Measurements from ENCODE around the gene RNF225.
A peak's percentile ranks its signal among the peaks of the same experiment; 100 is the strongest.

RNF225 gene

GRCh38 chr19:58386576-58387337 lies 8.7 kb upstream of the RNF225 start, which contains the start of gene RPS5:
RPS5 (plus strand) TSS chr19:58387269; CDS start chr19:58388138, 869 bp downstream.
- TF ChIP-seq CTCF (IDR thresholded peaks at IDR 0.05; ENCODE audit: insufficient read depth, low read length, poor library complexity, severe bottlenecking) = no peak
- peak within 1 kb of the TSS; percentile 80 for H3K4me3 ChIP-seq (replicated peaks; ENCODE audit: low read depth, low read length)
- peak; percentile 92 for DNase-seq (ENCODE audit: extremely low read depth, insufficient read length)

GRCh38 chr19:58387338-58388174 lies 7.9 kb upstream of the RNF225 start:
- Histone ChIP-seq H3K4me3 (replicated peaks; ENCODE audit: low read depth, low read length) (peak overlapping the region; percentile 80), H3K27me3 (replicated peaks; ENCODE audit: control insufficient read depth, insufficient read depth, low read length) (no peaks in the 10 kb centered on the region), H3K36me3 (ENCODE audit: control insufficient read depth, insufficient read depth, low read length) (peaks cover 13% of the 10 kb centered on the region)
- TF ChIP-seq CTCF (IDR thresholded peaks at IDR 0.05; ENCODE audit: insufficient read depth, low read length, poor library complexity, severe bottlenecking) = peak; percentile 30
- DNase-seq (ENCODE audit: extremely low read depth, insufficient read length) = no peak

More at GRCh38 chr19:58386576-58387337, 8.7 kb upstream of the RNF225 start, which contains the start of gene RPS5:
- Histone ChIP-seq H3K36me3 (ENCODE audit: control insufficient read depth, insufficient read depth, low read length) (peaks cover 9% of the 10 kb centered on the region), H3K27me3 (replicated peaks; ENCODE audit: control insufficient read depth, insufficient read depth, low read length) (no peaks in the 10 kb centered on the region)

GRCh38 chr19:58388175-58388526 lies 7.3 kb upstream of the RNF225 start:
- DNase-seq (ENCODE audit: extremely low read depth, insufficient read length) = no peak
- H3K27me3 ChIP-seq (replicated peaks; ENCODE audit: control insufficient read depth, insufficient read depth, low read length) = no peaks in the 10 kb centered on the region
- TF ChIP-seq CTCF (IDR thresholded peaks at IDR 0.05; ENCODE audit: insufficient read depth, low read length, poor library complexity, severe bottlenecking) = no peak
- peaks cover 19% of the 10 kb centered on the region for H3K36me3 ChIP-seq (ENCODE audit: control insufficient read depth, insufficient read depth, low read length)
- H3K4me3 ChIP-seq (replicated peaks; ENCODE audit: low read depth, low read length) = peak overlapping the region; percentile 80

- Histone ChIP-seq H3K36me3 (ENCODE audit: control insufficient read depth, insufficient read depth, low read length) (peaks cover 38% of the 10 kb centered on the region), H3K27me3 (replicated peaks; ENCODE audit: control insufficient read depth, insufficient read depth, low read length) (no peaks in the 10 kb centered on the region)
- DNase-seq (ENCODE audit: extremely low read depth, insufficient read length) = no peak
These were observed 2.3 kb upstream of the RNF225 start for GRCh38 chr19:58392945-58393724.

More at GRCh38 chr19:58392945-58393724, 2.3 kb upstream of the RNF225 start:
- no peak for TF ChIP-seq CTCF (IDR thresholded peaks at IDR 0.05; ENCODE audit: insufficient read depth, low read length, poor library complexity, severe bottlenecking)
- no peak overlapping the region for H3K4me3 ChIP-seq (replicated peaks; ENCODE audit: low read depth, low read length)

All from GM06990 (cell line).